ENCODE data around the gene HBP1.

The HBP1 gene

DNA sequence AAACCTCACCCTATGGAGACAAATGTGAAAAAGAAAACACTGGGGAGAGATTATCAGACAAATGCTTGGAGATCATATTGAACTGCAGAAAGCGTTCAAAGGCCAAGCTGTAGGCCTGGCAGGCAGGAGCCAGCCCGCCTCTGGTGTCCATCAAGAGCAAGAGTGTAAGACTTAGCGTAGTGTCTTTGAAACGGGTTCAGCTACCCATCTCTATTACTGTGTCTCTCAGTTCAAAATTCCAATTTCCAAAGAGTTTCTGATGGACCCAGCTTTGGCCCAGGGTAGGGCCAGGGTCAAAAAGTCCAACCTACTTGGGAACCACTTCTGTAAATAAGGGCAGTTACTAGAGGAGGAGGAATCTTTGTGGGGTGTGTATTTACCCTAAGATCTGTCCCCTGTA lies 45.4 kb upstream of the HBP1 start:
- no peaks in the 10 kb centered on the region for H3K79me2 ChIP-seq (ENCODE audit: insufficient read depth, low read length)
- no peaks in the 10 kb centered on the region for H3K27me3 ChIP-seq (ENCODE audit: low read length)
- no peak overlapping the region for H3K4me3 ChIP-seq (ENCODE audit: insufficient read depth, low read length, poor library complexity, severe bottlenecking)
- no peak overlapping the region for H3K4me2 ChIP-seq (ENCODE audit: low read depth, low read length, poor library complexity, severe bottlenecking)
- H3F3A ChIP-seq (ENCODE audit: insufficient read depth), result no peaks in the 10 kb centered on the region
- no peak overlapping the region for H2AFZ ChIP-seq (ENCODE audit: low read depth, low read length, severe bottlenecking)
- no peaks in the 10 kb centered on the region for H3K9me3 ChIP-seq (ENCODE audit: insufficient read depth, low read length)
- no peak overlapping the region for H3K9ac ChIP-seq (ENCODE audit: low read length)
- no peak overlapping the region for H3K27ac ChIP-seq (ENCODE audit: low read depth, low read length)
- no peaks in the 10 kb centered on the region for H3K36me3 ChIP-seq (ENCODE audit: low read length)
- no peaks in the 10 kb centered on the region for H3K9me2 ChIP-seq (replicated peaks; ENCODE audit: insufficient read depth, low read length)
- no peak for TF ChIP-seq EZH2phosphoT487 (conservative IDR thresholded peaks at IDR 0.05; ENCODE audit: low read length)
- TF ChIP-seq CTCF (IDR thresholded peaks at IDR 0.05; ENCODE audit: insufficient read depth, low read length, poor library complexity, severe bottlenecking), result no peak
- no peaks in the 10 kb centered on the region for H4K20me1 ChIP-seq (ENCODE audit: low read depth, low read length)

GRCh38 chr7:107125475-107125874 lies 43.3 kb upstream of the HBP1 start:
- no peak overlapping the region for H2AFZ ChIP-seq (ENCODE audit: low read depth, low read length, severe bottlenecking)
- TF ChIP-seq EZH2phosphoT487 (conservative IDR thresholded peaks at IDR 0.05; ENCODE audit: low read length) (no peak), CTCF (IDR thresholded peaks at IDR 0.05; ENCODE audit: insufficient read depth, low read length, poor library complexity, severe bottlenecking) (no peak)
- H3K27ac ChIP-seq (ENCODE audit: low read depth, low read length), result no peak overlapping the region
- H3K9me2 ChIP-seq (replicated peaks; ENCODE audit: insufficient read depth, low read length), result no peaks in the 10 kb centered on the region
- no peaks in the 10 kb centered on the region for H4K20me1 ChIP-seq (ENCODE audit: low read depth, low read length)
- no peaks in the 10 kb centered on the region for H3K9me3 ChIP-seq (ENCODE audit: insufficient read depth, low read length)
- no peaks in the 10 kb centered on the region for H3F3A ChIP-seq (ENCODE audit: insufficient read depth)
- no peaks in the 10 kb centered on the region for H3K79me2 ChIP-seq (ENCODE audit: insufficient read depth, low read length)
- H3K36me3 ChIP-seq (ENCODE audit: low read length), result no peaks in the 10 kb centered on the region
- H3K4me3 ChIP-seq (ENCODE audit: insufficient read depth, low read length, poor library complexity, severe bottlenecking), result no peak overlapping the region
- no peak overlapping the region for H3K9ac ChIP-seq (ENCODE audit: low read length)
- no peaks in the 10 kb centered on the region for H3K27me3 ChIP-seq (ENCODE audit: low read length)
- no peak overlapping the region for H3K4me2 ChIP-seq (ENCODE audit: low read depth, low read length, poor library complexity, severe bottlenecking)

DNA sequence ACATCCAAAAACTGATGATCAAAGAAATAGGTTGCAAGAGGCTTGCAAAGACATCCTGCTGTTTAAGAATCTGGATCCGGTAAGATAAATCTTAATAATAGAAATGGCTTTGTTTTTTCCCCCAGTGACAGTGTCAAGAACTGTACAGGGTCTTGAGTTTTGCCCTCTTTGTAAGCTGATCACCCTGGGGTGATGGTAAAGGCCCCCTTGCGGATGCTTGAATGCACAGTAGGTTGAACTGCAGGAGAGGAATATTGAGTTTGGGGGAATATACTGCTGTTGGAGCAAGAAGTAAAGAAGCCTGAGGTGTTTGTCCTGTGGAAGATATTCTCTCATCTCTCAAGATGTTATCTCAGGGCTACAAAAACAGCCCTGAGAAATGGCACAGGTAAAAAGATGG lies 40.6 kb upstream of the HBP1 start:
- no peak overlapping the region for H3K4me3 ChIP-seq (ENCODE audit: insufficient read depth, low read length, poor library complexity, severe bottlenecking)
- no peak overlapping the region for H3K4me2 ChIP-seq (ENCODE audit: low read depth, low read length, poor library complexity, severe bottlenecking)
- H3K9ac ChIP-seq (ENCODE audit: low read length), result no peak overlapping the region
- H2AFZ ChIP-seq (ENCODE audit: low read depth, low read length, severe bottlenecking), result no peak overlapping the region
- H3K27ac ChIP-seq (ENCODE audit: low read depth, low read length), result no peak overlapping the region
- no peaks in the 10 kb centered on the region for H4K20me1 ChIP-seq (ENCODE audit: low read depth, low read length)
- no peaks in the 10 kb centered on the region for H3K79me2 ChIP-seq (ENCODE audit: insufficient read depth, low read length)
- no peak for TF ChIP-seq EZH2phosphoT487 (conservative IDR thresholded peaks at IDR 0.05; ENCODE audit: low read length)
- no peak for TF ChIP-seq CTCF (IDR thresholded peaks at IDR 0.05; ENCODE audit: insufficient read depth, low read length, poor library complexity, severe bottlenecking)
- H3K27me3 ChIP-seq (ENCODE audit: low read length), result no peaks in the 10 kb centered on the region
- H3K9me2 ChIP-seq (replicated peaks; ENCODE audit: insufficient read depth, low read length), result no peaks in the 10 kb centered on the region
- H3K36me3 ChIP-seq (ENCODE audit: low read length), result no peaks in the 10 kb centered on the region
- no peaks in the 10 kb centered on the region for H3K9me3 ChIP-seq (ENCODE audit: insufficient read depth, low read length)
- no peaks in the 10 kb centered on the region for H3F3A ChIP-seq (ENCODE audit: insufficient read depth)

DNA sequence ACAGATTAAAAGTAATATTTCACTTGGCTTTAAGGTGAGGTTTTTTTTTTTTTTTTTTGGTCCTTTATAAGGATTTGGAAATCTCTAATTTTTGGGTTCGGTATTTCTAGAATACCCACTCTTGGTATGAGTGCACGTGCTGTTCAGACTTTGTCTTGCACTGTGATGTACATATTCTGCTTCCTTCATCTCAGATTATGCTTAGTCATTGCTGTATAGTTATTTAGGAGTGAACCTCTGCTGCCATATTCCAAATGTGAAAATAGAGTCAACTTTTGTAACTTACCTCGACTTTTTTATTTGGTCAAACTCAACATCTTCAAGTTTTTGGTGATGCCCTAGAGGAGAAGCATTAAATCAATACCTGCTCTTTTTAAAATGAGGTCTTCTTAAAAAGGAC lies 40.1 kb upstream of the HBP1 start:
- H3K27me3 ChIP-seq (ENCODE audit: low read length), result no peaks in the 10 kb centered on the region
- H4K20me1 ChIP-seq (ENCODE audit: low read depth, low read length), result no peaks in the 10 kb centered on the region
- no peak overlapping the region for H3K4me2 ChIP-seq (ENCODE audit: low read depth, low read length, poor library complexity, severe bottlenecking)
- H3K9me3 ChIP-seq (ENCODE audit: insufficient read depth, low read length), result no peaks in the 10 kb centered on the region
- H3K9ac ChIP-seq (ENCODE audit: low read length), result no peak overlapping the region
- H3K36me3 ChIP-seq (ENCODE audit: low read length), result no peaks in the 10 kb centered on the region
- no peaks in the 10 kb centered on the region for H3F3A ChIP-seq (ENCODE audit: insufficient read depth)
- no peak overlapping the region for H3K27ac ChIP-seq (ENCODE audit: low read depth, low read length)
- no peak overlapping the region for H2AFZ ChIP-seq (ENCODE audit: low read depth, low read length, severe bottlenecking)
- TF ChIP-seq EZH2phosphoT487 (conservative IDR thresholded peaks at IDR 0.05; ENCODE audit: low read length) (no peak), CTCF (IDR thresholded peaks at IDR 0.05; ENCODE audit: insufficient read depth, low read length, poor library complexity, severe bottlenecking) (no peak)
- H3K79me2 ChIP-seq (ENCODE audit: insufficient read depth, low read length), result no peaks in the 10 kb centered on the region
- no peak overlapping the region for H3K4me3 ChIP-seq (ENCODE audit: insufficient read depth, low read length, poor library complexity, severe bottlenecking)
- H3K9me2 ChIP-seq (replicated peaks; ENCODE audit: insufficient read depth, low read length), result no peaks in the 10 kb centered on the region

Data from SU-DHL-6 (cell line).